Stomach smooth muscle (tissue), 2 donors: ENCODE results near the gene TMEM254.
A peak's percentile ranks its signal among the peaks of the same experiment; 100 is the strongest.

Source experiments
- H3K27ac ChIP-seq: one replicate; pipeline ENCODE4 v1.7.0; 2013; ENCODE audit warnings: mild to moderate bottlenecking, low read length, inconsistent platforms
- H3K27me3 ChIP-seq, 2 donors: one replicate each; pipeline ENCODE4 v1.7.0; 2013; ENCODE audit warnings: low read length in 2 of 2; ENCODE audit not compliant: insufficient read depth in 2 of 2, control insufficient read depth in 1 of 2
- H3K36me3 ChIP-seq, 2 donors: one replicate each; pipeline ENCODE4 v1.7.0; 2013; ENCODE audit warnings: low read length in 2 of 2; ENCODE audit not compliant: control insufficient read depth in 2 of 2, insufficient read depth in 2 of 2
- H3K4me1 ChIP-seq: one replicate; pipeline ENCODE4 v1.7.0; 2013; ENCODE audit warnings: low read length; ENCODE audit not compliant: control insufficient read depth, insufficient read depth
- H3K4me3 ChIP-seq, 2 donors: one replicate each; pipeline ENCODE4 v1.7.0; 2013; ENCODE audit warnings: low read length in 2 of 2
- H3K9ac ChIP-seq, 2 donors: one replicate each; pipeline ENCODE4 v1.7.0; 2013; ENCODE audit warnings: low read length in 2 of 2, mild to moderate bottlenecking in 1 of 2
- H3K9me3 ChIP-seq, 2 donors: one replicate each; pipeline ENCODE4 v1.7.0; 2013; ENCODE audit warnings: low read length in 2 of 2; ENCODE audit not compliant: control insufficient read depth in 2 of 2
- donor health status: healthy.
- donor health status: Pancreatic carcinoma.

Gene TMEM254

GRCh38 chr10:80100861-80101695, 22.6 kb downstream of the TMEM254 start:
- no peak overlapping the region for H3K4me3 ChIP-seq
- peaks cover 3% of the 10 kb centered on the region for H3K4me1 ChIP-seq
- no peak overlapping the region for H3K27ac ChIP-seq
- no peaks in the 10 kb centered on the region for H3K9me3 ChIP-seq
- no peak overlapping the region for H3K9ac ChIP-seq
- no peaks in the 10 kb centered on the region for H3K27me3 ChIP-seq
- H3K36me3 ChIP-seq, result no peaks in the 10 kb centered on the region

- peak overlapping the region; percentile 49 for H3K27ac ChIP-seq
- no peaks in the 10 kb centered on the region for H3K27me3 ChIP-seq
- H3K4me3 ChIP-seq, result no peak overlapping the region
- no peak overlapping the region for H3K9ac ChIP-seq
- H3K9me3 ChIP-seq, result peaks cover 0 to 2% of the 10 kb centered on the region in 2 donors
- peaks cover 3% of the 10 kb centered on the region for H3K4me1 ChIP-seq
- H3K36me3 ChIP-seq, result no peaks in the 10 kb centered on the region
Measured at GRCh38 chr10:80104066-80104926, 25.8 kb downstream of the TMEM254 start.

- peaks cover 0 to 4% of the 10 kb centered on the region in 2 donors for H3K9me3 ChIP-seq
- no peaks in the 10 kb centered on the region for H3K27me3 ChIP-seq
- peaks cover 3% of the 10 kb centered on the region for H3K4me1 ChIP-seq
- no peak overlapping the region for H3K9ac ChIP-seq
- no peaks in the 10 kb centered on the region for H3K36me3 ChIP-seq
- no peak overlapping the region for H3K4me3 ChIP-seq
- H3K27ac ChIP-seq, result no peak overlapping the region
Measured at GRCh38 chr10:80108576-80109239, 30.2 kb downstream of the TMEM254 start.

- H3K4me3 ChIP-seq, result no peak overlapping the region
Measured at GRCh38 chr10:80110986-80111385, 32.5 kb downstream of the TMEM254 start.

GRCh38 chr10:80118669-80119068, 40.2 kb downstream of the TMEM254 start:
- Histone ChIP-seq H3K36me3 (no peaks in the 10 kb centered on the region), H3K4me1 (no peaks in the 10 kb centered on the region), H3K4me3 (no peak overlapping the region), H3K9me3 (no peaks in the 10 kb centered on the region), H3K27me3 (peaks cover 0 to 2% of the 10 kb centered on the region in 2 donors), H3K27ac (no peak overlapping the region), H3K9ac (no peak overlapping the region)

More at GRCh38 chr10:80110986-80111385, 32.5 kb downstream of the TMEM254 start:
- Histone ChIP-seq H3K9me3 (peaks cover 0 to 4% of the 10 kb centered on the region in 2 donors), H3K27ac (no peak overlapping the region), H3K4me1 (no peaks in the 10 kb centered on the region), H3K9ac (no peak overlapping the region), H3K27me3 (no peaks in the 10 kb centered on the region), H3K36me3 (no peaks in the 10 kb centered on the region)

- H3K4me3 ChIP-seq, result no peak overlapping the region
- no peak overlapping the region for H3K9ac ChIP-seq
- peaks cover 0 to 2% of the 10 kb centered on the region in 2 donors for H3K27me3 ChIP-seq
- H3K36me3 ChIP-seq, result no peaks in the 10 kb centered on the region
- no peaks in the 10 kb centered on the region for H3K9me3 ChIP-seq
- no peak overlapping the region for H3K27ac ChIP-seq
- no peaks in the 10 kb centered on the region for H3K4me1 ChIP-seq
Measured at GRCh38 chr10:80122110-80122710, 43.7 kb downstream of the TMEM254 start.

- Histone ChIP-seq H3K36me3 (no peaks in the 10 kb centered on the region), H3K27me3 (peaks cover 0 to 2% of the 10 kb centered on the region in 2 donors), H3K9me3 (no peaks in the 10 kb centered on the region), H3K4me1 (no peaks in the 10 kb centered on the region), H3K4me3 (no peak overlapping the region), H3K27ac (no peak overlapping the region), H3K9ac (no peak overlapping the region)
Measured at GRCh38 chr10:80122746-80123145, 44.3 kb downstream of the TMEM254 start.

GRCh38 chr10:80126876-80127275, 48.4 kb downstream of the TMEM254 start:
- H3K27me3 ChIP-seq, result peaks cover 0 to 2% of the 10 kb centered on the region in 2 donors
- H3K4me1 ChIP-seq, result no peaks in the 10 kb centered on the region
- no peak overlapping the region for H3K9ac ChIP-seq
- no peak overlapping the region for H3K27ac ChIP-seq
- H3K36me3 ChIP-seq, result no peaks in the 10 kb centered on the region
- no peaks in the 10 kb centered on the region for H3K9me3 ChIP-seq
- H3K4me3 ChIP-seq, result no peak overlapping the region

GRCh38 chr10:80131499-80131901, 53.0 kb downstream of the TMEM254 start:
- H3K4me1 ChIP-seq, result peaks cover 12% of the 10 kb centered on the region
- no peaks in the 10 kb centered on the region for H3K36me3 ChIP-seq
- H3K9ac ChIP-seq, result no peak overlapping the region
- peaks cover 9 to 13% of the 10 kb centered on the region in 2 donors for H3K27me3 ChIP-seq
- H3K27ac ChIP-seq, result no peak overlapping the region
- H3K9me3 ChIP-seq, result no peaks in the 10 kb centered on the region
- H3K4me3 ChIP-seq, result no peak overlapping the region
